Stimulated activated CD8-positive, alpha-beta memory T cell treated with anti-CD3 and anti-CD28 coated beads, Interleukin-7, amount 100 ng/mL, for 24 hours (primary cell): ENCODE data around the gene ACTBL2.

ENCODE experiments used
- DNase-seq: peaks from one replicate; pipeline ENCODE4 v3.0.0-alpha.2; 2020; ENCODE audit warnings: low read depth

Gene ACTBL2

DNA sequence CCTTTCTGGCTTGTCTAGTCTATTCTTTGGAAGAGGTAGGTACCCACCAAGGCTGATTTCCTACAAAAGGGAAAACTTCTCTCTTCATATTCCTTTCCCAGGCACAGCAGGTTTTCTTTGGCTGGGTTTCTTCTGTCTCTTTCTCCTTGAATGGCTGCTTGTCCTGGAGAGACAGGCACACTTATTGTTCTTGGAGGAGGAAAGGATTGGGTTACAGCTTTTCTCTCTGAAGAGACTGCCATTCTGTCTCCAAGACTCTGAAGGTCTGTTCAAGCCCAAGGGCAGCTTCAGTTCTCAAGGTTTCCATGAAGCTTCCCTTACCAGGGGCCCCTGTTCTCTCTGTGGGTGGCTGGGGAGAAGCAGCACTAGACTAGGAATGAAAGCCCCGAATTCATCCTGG is 33.9 kb downstream of the ACTBL2 start:
- DNase-seq, result no peak

DNA sequence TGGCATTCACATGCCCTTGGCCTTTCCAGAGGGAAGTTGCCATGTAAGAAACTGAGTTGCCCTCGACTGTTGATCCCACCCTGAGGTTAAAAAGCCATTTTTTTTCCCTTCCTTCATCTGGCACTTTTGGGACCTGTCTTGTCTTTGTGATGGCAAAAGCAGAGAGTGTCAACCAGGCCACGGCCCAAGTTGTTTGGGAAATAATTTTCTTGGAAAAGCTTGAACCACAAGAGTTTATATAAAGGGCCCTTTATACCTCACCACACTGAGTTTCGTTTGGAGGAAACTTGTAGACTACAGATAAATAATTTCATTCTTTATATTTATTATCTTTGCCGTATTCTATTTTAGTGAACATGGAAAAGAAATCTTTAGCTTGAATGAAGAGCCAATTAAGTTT is 34.3 kb downstream of the ACTBL2 start:
- no peak for DNase-seq

DNA sequence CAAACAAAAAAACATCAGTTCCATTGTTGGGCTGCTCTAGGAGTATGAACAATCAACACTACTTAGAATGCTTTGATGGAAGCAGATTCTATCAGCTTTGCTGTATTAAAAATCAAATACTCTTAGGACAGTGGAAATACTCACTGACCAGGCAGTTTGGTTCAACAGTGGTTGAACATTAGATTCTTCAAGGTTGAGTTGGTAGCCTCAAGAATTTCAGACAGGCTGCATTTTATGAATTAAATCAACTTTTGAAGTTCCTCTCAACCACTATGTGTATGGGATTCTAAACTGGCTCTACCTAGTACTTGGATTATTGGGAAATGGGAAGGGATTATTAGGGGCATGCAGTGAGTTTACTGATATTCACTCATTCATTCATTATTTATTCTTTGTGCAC is 35.0 kb downstream of the ACTBL2 start:
- no peak for DNase-seq

DNA sequence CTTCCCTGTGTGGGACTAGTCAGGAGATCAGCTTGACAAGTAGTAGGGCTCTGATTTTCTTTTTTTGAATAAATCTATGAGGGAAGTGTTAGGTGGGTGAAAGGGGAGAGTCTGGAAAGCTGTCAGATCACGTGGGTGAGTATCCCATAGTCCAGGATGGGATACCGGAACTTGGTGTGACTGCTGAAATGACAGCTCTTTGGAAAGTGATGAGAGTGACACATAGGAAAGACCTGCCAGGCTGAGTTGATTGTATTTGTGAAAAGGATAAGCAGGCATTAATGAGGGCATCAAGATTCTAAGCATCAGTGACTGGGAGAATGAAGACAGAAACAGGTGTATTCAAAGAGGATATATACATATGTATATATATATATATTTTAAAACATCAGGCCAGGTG is 35.6 kb downstream of the ACTBL2 start:
- no peak for DNase-seq

DNA sequence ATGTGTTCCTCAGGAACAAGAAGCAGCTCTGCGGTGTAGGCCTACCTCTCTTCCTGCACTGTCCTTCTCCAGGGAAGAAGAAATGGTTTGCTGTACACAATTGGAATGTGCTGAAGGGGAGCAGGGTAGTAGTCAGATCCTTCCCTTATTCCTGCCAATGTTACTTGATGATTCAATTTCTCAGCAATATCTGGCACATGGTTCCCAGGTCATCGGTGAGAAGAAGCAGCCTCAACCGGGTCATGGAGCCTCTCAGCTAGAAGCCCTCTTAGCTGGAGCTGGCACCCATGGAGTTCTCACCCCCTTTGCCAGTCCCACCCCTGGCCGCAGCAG is 36.9 kb downstream of the ACTBL2 start:
- DNase-seq, result no peak

DNA sequence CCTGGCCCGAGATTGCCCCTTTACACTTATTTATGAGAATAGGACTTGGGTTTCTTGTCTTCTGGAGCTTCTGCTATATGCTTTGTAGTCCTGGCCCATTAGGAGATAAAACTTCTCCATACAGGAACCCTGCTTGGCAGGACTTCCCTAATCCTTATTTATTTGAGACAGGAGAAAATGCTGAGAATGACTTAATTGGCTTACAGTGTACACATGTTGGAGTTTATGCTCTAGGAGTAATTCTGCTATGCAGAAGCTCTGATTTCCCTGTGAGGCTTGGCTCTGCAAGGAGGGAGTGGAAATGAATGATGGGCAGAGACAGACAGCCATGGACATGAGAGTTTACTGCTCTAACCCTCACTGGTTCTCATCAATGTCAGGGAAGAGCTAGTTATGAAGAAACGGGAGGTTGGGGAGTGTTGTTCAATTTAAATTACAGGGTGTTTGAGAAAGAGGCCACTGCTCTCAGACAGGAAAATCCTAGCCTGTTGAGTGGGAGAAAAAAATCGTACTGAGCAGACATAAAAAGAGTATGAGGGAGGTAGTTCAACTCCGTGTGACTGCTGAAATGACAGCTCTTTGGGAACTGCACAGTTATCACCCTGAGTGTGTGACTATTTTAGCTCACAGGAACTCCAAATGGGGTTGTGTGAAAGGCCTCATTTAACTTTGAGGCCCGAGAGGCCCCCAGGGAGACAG is 37.5 kb downstream of the ACTBL2 start:
- no peak for DNase-seq

DNA sequence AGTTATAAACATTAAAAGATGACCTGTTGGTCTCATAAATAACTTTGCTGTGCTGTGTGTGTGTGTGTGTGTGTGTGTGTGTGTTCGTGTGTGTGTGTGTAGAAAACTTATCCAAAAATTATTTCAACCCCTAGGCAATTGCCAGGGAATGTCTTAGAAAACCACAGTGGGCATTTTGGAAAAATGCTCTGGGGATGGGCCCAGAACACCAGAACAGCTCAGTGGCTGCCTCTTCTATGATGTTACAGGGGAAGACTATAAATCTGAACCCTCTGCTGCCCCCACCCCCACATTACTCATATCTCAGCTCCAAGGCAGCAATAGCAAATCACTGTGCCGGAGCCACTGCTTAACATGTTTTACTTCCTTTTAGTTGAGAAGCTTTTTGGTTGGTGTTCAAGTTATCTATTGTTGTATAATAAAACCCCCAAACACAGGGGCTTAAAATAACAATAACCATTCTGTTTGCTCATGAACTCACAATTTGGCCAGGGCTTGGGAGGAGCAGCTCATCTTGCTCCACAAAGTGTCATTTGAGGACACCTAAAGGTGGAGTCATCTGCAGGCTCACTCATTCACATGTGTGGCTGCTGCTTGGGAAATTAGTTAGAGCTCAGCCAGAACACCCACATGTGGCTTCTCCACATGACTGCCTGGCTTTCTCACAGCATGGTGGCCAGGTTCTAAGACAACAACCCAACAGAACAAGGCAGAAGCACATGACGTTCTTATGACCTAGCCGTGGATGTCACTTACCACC is 40.4 kb downstream of the ACTBL2 start:
- DNase-seq, result no peak

DNA sequence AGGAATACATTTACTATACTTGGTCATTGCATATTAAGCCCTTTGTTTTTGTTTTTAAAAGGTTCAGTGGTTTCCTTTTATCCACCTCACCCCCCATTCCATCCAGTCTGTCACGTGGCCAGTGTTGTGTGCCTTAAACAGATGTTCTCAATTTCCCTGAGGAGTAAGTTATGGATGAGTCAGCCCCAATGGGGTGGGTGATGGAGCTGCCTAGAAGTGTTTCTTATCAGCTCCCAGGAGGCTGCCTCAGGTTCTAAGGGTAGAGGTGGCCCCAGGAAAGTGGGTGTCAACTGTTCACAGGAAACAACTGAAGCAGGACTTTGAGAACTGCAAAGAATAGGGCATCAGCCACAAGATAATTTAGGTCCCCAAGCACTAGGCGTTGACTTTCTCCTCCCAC is 41.1 kb downstream of the ACTBL2 start:
- DNase-seq, result no peak

DNA sequence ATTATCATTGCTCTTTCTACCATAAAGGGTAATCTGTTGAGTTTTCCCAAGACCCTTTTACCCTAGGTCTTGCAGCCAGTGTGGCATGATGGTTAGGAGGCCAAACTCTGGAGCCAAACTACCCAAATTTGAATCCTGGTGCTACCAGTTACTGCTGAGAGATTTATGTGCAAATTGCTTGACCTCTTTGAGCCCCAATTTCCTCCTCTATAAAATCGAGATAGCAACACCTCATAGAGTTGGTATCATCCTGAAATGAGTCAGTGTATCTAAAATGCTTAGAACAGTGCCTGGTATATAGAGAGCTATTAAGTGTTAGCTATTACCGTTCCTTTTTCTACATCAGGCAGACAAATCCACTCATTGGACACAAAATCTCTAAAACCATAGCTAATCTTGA is 43.0 kb downstream of the ACTBL2 start:
- DNase-seq, result no peak

DNA sequence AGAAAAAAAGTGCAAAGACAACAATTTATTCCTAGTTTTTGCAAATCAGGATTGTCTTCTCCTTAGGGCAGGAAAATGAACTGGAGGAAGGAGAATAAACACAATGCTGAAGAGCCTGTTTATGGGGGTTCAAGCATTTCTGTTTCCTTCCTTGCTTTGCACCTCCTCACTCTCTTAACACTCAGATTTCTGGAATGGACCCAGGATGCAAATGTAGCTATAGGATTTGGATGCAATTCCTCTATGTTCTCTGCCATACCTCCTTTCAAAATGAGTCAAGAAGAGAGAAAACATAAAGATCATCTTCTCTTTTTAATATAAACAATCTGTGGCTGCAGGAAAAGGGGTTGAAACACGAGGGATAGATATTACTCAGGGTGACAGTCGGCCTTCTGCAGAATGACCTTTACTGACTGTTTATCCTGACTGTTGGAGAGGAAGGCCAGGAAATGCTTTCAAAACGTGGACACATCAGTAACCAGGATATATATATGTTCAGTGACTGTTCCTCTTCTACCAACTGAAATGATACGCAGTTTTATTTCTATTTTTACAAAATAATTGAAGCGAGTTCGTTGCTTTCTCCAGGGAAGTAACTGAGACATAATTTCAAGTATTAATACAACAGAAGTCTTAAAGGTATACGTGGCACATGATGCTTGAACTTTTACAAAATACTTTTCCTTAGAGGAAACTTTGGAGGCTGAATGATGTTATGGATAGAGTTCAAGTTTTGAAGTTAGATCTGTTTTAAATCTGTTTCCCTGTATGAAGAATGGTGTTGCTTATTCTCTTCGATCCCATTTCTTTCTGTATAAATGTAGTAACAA is 44.4 kb downstream of the ACTBL2 start:
- DNase-seq, result no peak

DNA sequence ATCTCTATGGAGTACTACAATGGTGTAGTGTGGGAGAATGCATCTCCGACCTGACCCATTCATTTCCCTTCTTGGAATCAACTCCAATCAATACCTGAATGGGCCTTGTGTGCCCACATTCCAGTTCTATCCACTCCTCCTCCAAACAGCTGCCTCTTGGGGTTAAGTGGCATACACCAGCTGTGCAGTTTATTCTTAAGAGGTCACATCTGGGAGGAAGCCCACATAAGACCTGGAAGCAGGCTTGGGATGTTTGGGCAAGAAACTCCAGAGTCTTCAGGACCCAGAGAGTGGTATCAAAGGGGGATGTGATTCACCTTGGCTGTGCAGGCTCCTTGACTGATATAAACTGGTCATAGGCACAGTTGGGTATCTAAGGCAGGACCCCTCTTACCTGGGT is 46.0 kb downstream of the ACTBL2 start:
- no peak for DNase-seq

DNA sequence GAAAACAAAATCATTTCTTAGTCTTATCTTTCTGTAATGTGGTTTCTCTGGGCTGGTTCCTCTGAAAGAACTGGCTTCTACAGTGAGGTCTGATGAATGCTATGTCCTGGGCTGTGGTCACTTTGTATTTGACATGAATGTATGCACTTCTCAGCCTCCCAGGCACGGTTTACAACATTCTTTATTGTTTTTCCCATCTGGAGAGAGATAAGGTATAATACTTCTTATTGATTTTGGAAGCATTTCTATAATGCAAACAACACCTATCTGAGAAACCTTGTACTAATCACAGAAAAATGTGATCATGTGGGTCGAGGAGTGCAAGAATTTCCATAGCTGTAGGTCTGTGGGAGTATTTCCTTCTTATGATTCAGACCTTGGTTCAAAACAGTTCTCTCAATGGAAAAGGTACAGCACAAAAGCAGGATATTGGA is 46.9 kb downstream of the ACTBL2 start:
- DNase-seq, result no peak

DNA sequence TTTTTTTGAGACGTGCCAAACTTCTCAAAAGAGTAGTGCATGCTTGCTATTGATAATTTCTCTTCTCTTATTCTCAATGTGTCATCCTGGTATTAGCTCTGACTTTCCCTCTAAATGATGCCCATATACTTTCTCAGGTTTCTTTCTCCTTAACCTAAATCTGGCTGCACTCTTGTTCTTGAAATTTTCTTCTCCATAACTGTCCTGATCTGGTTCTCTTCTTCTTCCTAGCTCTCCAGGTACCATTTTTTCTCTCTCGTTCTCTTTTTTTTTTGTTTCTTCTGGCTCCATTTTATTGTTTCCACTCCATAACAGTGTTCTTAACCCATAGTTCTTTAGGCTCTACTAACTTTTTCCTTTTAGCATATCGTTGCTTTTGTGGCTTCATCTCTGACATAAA is 47.9 kb downstream of the ACTBL2 start:
- no peak for DNase-seq

DNA sequence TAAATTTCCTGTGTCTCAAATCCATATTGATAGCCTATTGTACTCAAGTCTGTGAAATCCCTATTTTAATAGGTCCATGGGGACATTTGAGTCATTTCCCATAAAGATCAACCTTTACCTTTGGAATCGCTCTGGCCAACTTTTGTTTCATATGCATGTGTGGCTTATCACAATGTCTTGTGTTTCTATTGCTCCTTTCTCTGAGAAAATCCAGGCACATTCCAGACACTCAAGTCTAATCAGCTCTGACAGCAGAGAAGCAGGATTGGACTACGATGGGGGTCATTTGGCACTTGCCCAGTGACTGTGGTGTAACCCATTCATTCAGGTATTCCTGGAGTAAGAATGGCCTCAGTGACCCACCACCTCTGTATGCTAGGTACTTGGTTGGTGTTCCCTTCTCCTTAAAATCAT is 48.4 kb downstream of the ACTBL2 start:
- DNase-seq, result no peak

DNA sequence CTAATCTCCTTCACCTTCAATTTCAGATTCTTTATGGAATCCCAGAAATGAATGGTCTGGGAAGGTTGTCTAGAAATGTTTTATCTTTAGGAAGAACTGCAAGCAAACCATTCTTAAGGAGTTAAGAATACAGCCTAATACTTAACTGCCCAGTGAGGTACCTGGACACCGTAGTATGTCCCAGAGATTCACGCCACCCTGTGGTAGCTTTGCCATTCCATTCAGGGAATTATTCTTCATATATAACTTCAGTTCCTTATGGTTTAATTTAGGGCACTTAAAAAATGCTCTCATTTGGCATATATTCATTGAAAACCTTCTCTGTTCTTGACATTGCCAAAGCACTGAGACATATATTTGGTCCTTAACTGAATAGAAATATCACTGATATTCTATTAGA is 49.7 kb downstream of the ACTBL2 start:
- DNase-seq, result no peak

DNA sequence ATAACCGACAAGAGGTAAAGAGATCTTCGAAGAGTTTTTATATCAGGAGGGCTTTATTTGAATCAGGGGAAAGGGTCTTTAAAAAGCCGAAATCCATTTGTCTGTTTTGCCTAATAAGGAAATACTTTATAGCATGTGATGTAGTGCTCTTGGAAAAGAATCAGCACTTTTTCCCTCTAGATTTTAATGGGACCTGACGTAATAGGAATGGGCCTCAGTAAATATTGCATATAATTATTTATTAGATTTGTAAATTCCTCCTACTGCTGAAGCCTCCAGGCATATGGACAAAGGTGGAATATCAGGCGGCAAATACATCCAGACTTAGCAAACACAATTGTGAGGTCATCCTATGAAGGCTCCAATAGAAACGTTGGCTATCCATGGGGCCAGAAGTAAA is 50.9 kb downstream of the ACTBL2 start:
- DNase-seq, result no peak
